Measurements from ENCODE around the gene HIRA. TPM values are rescaled to one million over a fixed set of nuclear protein-coding genes. Genes with fewer than 3 reads are reported as not detected.
A peak's percentile ranks its signal among the peaks of the same experiment; 100 is the strongest.

The HIRA gene
- total and polyA plus RNA-seq, 9 of the 15 experiments (the other 6 are each of a cell fraction or from before 2014, with no cell fraction given) = 0.96 to 132 (median 58.4) TPM

- TF ChIP-seq, protein P1, sequence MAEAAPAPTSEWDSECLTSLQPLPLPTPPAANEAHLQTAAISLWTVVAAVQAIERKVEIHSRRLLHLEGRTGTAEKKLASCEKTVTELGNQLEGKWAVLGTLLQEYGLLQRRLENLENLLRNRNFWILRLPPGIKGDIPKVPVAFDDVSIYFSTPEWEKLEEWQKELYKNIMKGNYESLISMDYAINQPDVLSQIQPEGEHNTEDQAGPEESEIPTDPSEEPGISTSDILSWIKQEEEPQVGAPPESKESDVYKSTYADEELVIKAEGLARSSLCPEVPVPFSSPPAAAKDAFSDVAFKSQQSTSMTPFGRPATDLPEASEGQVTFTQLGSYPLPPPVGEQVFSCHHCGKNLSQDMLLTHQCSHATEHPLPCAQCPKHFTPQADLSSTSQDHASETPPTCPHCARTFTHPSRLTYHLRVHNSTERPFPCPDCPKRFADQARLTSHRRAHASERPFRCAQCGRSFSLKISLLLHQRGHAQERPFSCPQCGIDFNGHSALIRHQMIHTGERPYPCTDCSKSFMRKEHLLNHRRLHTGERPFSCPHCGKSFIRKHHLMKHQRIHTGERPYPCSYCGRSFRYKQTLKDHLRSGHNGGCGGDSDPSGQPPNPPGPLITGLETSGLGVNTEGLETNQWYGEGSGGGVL (CRISPR knock-in tag; IDR thresholded peaks at IDR 0.05) = no peak
- TF ChIP-seq, protein P2, sequence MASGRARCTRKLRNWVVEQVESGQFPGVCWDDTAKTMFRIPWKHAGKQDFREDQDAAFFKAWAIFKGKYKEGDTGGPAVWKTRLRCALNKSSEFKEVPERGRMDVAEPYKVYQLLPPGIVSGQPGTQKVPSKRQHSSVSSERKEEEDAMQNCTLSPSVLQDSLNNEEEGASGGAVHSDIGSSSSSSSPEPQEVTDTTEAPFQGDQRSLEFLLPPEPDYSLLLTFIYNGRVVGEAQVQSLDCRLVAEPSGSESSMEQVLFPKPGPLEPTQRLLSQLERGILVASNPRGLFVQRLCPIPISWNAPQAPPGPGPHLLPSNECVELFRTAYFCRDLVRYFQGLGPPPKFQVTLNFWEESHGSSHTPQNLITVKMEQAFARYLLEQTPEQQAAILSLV (tag; IDR thresholded peaks at IDR 0.05) = peak; percentile 61; the same call in 1 of the 2 replicates
- TF ChIP-seq MAFG (tag; conservative IDR thresholded peaks at IDR 0.05) (peak; percentile 3; the same call in 1 of the 2 replicates), GTF2A2 (tag; IDR thresholded peaks at IDR 0.05) (no peak), KLF10 (CRISPR knock-in tag; IDR thresholded peaks at IDR 0.05) (no peak), KLF13 (tag; IDR thresholded peaks at IDR 0.05; ENCODE audit: borderline replicate concordance, low read depth) (no peak), TRIM25 (IDR thresholded peaks at IDR 0.05; ENCODE audit: borderline replicate concordance) (no peak), ILF3 (IDR thresholded peaks at IDR 0.05; ENCODE audit: borderline replicate concordance) (no peak), CBX2 (IDR thresholded peaks at IDR 0.05; ENCODE audit: insufficient read depth, low read length, poor library complexity, severe bottlenecking) (no peak), MYC (IDR thresholded peaks at IDR 0.05; ENCODE audit: low read depth, low read length) (peak; percentile 13; the same call in 1 of the 2 replicates), MYC (CRISPR knock-in tag; IDR thresholded peaks at IDR 0.05; ENCODE audit: borderline replicate concordance, low read depth) (no peak), HCFC1 (IDR thresholded peaks at IDR 0.05; ENCODE audit: low read depth, low read length) (peak; percentile 52; the same call in 1 of the 2 replicates), KDM5B (IDR thresholded peaks at IDR 0.05; ENCODE audit: insufficient replicate concordance, low read depth, low read length) (peak; percentile 45), POLR3A (IDR thresholded peaks at IDR 0.05; ENCODE audit: borderline replicate concordance, extremely low read depth, insufficient read depth, insufficient read length) (no peak), CREB1 (IDR thresholded peaks at IDR 0.05) (no peak), CREB1 (CRISPR knock-in tag; IDR thresholded peaks at IDR 0.05) (no peak)
- TF ChIP-seq, protein P3, sequence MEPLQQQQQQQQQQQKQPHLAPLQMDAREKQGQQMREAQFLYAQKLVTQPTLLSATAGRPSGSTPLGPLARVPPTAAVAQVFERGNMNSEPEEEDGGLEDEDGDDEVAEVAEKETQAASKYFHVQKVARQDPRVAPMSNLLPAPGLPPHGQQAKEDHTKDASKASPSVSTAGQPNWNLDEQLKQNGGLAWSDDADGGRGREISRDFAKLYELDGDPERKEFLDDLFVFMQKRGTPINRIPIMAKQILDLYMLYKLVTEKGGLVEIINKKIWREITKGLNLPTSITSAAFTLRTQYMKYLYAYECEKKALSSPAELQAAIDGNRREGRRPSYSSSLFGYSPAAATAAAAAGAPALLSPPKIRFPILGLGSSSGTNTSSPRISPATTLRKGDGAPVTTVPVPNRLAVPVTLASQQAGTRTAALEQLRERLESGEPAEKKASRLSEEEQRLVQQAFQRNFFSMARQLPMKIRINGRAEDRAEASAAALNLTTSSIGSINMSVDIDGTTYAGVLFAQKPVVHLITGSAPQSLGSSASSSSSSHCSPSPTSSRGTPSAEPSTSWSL (CRISPR knock-in tag; IDR thresholded peaks at IDR 0.05; ENCODE audit: borderline replicate concordance) = peak; percentile 25; the same call in 1 of the 2 replicates
- TF ChIP-seq, protein P4, sequence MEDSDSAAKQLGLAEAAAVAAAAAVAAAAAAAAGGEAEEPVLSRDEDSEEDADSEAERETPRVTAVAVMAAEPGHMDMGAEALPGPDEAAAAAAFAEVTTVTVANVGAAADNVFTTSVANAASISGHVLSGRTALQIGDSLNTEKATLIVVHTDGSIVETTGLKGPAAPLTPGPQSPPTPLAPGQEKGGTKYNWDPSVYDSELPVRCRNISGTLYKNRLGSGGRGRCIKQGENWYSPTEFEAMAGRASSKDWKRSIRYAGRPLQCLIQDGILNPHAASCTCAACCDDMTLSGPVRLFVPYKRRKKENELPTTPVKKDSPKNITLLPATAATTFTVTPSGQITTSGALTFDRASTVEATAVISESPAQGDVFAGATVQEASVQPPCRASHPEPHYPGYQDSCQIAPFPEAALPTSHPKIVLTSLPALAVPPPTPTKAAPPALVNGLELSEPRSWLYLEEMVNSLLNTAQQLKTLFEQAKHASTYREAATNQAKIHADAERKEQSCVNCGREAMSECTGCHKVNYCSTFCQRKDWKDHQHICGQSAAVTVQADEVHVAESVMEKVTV (CRISPR knock-in tag; IDR thresholded peaks at IDR 0.05) = peak; percentile 12; the same call in 1 of the 2 replicates
These were observed 1.3 kb downstream of the HIRA start (continued) for GRCh38 chr22:19429950-19430889.
